ENCODE data around the gene CHI3L2. TPM values are rescaled to one million over a fixed set of nuclear protein-coding genes. Genes with fewer than 3 reads are reported as not detected.

Gene CHI3L2
- polyA plus RNA-seq, 1 donor from 2014 or later = not detected

DNA sequence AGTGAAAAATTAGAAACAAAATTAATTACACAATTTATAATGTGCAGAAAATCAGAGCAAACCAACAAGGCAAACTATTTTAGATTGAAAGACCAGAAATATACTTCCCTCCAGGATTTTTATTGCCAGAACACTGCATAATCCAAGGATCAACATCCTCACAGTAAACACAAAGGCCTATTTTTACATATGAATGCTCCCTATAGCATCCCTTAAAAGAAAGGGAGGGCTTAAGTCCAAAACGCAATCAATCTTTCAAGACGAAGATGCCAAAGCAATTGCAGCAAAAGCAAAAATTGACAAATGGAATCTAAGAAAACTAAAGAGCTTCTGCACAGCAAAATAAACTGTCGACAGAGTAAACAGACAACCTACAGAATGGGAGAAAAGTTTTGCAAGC is 44.6 kb downstream of the CHI3L2 start:
- H3K9ac ChIP-seq (ENCODE audit: low read length) = no peak overlapping the region
- TF ChIP-seq EZH2 (IDR thresholded peaks at IDR 0.05; ENCODE audit: borderline replicate concordance, insufficient read depth, low read length, poor library complexity, severe bottlenecking) (no peak), SMC3 (conservative IDR thresholded peaks at IDR 0.05; ENCODE audit: poor library complexity) (no peak)
- H3K4me2 ChIP-seq (ENCODE audit: low read length) = no peak overlapping the region
- no peaks in the 10 kb centered on the region for H3K79me2 ChIP-seq (replicated peaks; ENCODE audit: insufficient read depth, low read length)
- no peaks in the 10 kb centered on the region for H3F3A ChIP-seq (ENCODE audit: insufficient read depth, low read length, poor library complexity, severe bottlenecking)
- no peaks in the 10 kb centered on the region for H4K20me1 ChIP-seq (ENCODE audit: insufficient read depth)
- no peaks in the 10 kb centered on the region for H3K9me2 ChIP-seq (ENCODE audit: insufficient read depth, low read length)
- no peak overlapping the region for H3K27ac ChIP-seq (ENCODE audit: low read length)
- no peak overlapping the region for H2AFZ ChIP-seq (ENCODE audit: low read depth, low read length)
- H3K4me3 ChIP-seq (ENCODE audit: low read length) = no peak overlapping the region
- H3K36me3 ChIP-seq (ENCODE audit: insufficient read depth, low read length) = no peaks in the 10 kb centered on the region
- H3K9me3 ChIP-seq (ENCODE audit: low read length) = no peaks in the 10 kb centered on the region
- H3K27me3 ChIP-seq (ENCODE audit: insufficient read depth, low read depth, low read length) = peaks cover 4% of the 10 kb centered on the region

DNA sequence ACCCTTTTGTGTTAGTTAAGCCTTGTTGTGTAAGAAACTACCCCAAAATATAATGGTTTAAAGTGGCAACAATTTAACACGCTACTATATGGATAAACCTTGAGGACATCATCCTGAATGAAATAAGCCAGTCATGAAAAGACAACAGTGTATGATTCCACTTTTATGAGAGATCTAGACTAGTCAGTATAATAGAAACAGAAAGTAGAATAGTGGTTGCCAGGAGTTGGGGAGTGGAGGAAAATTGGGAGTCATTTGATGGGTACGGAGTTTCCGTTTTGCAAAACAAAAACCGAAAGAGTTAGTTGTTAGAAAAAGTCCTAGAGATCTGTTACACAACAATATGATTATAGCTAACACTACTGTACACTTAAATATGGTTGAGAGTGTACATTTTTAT is 47.1 kb downstream of the CHI3L2 start:
- no peaks in the 10 kb centered on the region for H3K36me3 ChIP-seq (ENCODE audit: insufficient read depth, low read length)
- H3K27me3 ChIP-seq (ENCODE audit: insufficient read depth, low read depth, low read length) = peaks cover 4% of the 10 kb centered on the region
- no peak overlapping the region for H3K9ac ChIP-seq (ENCODE audit: low read length)
- no peaks in the 10 kb centered on the region for H3K79me2 ChIP-seq (replicated peaks; ENCODE audit: insufficient read depth, low read length)
- H3F3A ChIP-seq (ENCODE audit: insufficient read depth, low read length, poor library complexity, severe bottlenecking) = no peaks in the 10 kb centered on the region
- no peak overlapping the region for H3K4me2 ChIP-seq (ENCODE audit: low read length)
- no peak overlapping the region for H2AFZ ChIP-seq (ENCODE audit: low read depth, low read length)
- H3K4me3 ChIP-seq (ENCODE audit: low read length) = no peak overlapping the region
- TF ChIP-seq, protein P1, sequence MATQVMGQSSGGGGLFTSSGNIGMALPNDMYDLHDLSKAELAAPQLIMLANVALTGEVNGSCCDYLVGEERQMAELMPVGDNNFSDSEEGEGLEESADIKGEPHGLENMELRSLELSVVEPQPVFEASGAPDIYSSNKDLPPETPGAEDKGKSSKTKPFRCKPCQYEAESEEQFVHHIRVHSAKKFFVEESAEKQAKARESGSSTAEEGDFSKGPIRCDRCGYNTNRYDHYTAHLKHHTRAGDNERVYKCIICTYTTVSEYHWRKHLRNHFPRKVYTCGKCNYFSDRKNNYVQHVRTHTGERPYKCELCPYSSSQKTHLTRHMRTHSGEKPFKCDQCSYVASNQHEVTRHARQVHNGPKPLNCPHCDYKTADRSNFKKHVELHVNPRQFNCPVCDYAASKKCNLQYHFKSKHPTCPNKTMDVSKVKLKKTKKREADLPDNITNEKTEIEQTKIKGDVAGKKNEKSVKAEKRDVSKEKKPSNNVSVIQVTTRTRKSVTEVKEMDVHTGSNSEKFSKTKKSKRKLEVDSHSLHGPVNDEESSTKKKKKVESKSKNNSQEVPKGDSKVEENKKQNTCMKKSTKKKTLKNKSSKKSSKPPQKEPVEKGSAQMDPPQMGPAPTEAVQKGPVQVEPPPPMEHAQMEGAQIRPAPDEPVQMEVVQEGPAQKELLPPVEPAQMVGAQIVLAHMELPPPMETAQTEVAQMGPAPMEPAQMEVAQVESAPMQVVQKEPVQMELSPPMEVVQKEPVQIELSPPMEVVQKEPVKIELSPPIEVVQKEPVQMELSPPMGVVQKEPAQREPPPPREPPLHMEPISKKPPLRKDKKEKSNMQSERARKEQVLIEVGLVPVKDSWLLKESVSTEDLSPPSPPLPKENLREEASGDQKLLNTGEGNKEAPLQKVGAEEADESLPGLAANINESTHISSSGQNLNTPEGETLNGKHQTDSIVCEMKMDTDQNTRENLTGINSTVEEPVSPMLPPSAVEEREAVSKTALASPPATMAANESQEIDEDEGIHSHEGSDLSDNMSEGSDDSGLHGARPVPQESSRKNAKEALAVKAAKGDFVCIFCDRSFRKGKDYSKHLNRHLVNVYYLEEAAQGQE (IDR thresholded peaks at IDR 0.05; ENCODE audit: borderline replicate concordance) = no peak
- TF ChIP-seq SMC3 (conservative IDR thresholded peaks at IDR 0.05; ENCODE audit: poor library complexity) = no peak
- TF ChIP-seq TAF1 (IDR thresholded peaks at IDR 0.05; ENCODE audit: low read depth) = no peak
- TF ChIP-seq EP300 (conservative IDR thresholded peaks at IDR 0.05; ENCODE audit: poor library complexity, severe bottlenecking) = no peak
- no peak for TF ChIP-seq POLR2AphosphoS5 (IDR thresholded peaks at IDR 0.05)
- TF ChIP-seq MXI1 (conservative IDR thresholded peaks at IDR 0.05; ENCODE audit: poor library complexity, severe bottlenecking) = no peak
- TF ChIP-seq EZH2 (IDR thresholded peaks at IDR 0.05; ENCODE audit: borderline replicate concordance, insufficient read depth, low read length, poor library complexity, severe bottlenecking) = no peak
- H3K9me3 ChIP-seq (ENCODE audit: low read length) = no peaks in the 10 kb centered on the region
- H4K20me1 ChIP-seq (ENCODE audit: insufficient read depth) = no peaks in the 10 kb centered on the region
- no peak overlapping the region for H3K27ac ChIP-seq (ENCODE audit: low read length)
- H3K9me2 ChIP-seq (ENCODE audit: insufficient read depth, low read length) = no peaks in the 10 kb centered on the region

DNA sequence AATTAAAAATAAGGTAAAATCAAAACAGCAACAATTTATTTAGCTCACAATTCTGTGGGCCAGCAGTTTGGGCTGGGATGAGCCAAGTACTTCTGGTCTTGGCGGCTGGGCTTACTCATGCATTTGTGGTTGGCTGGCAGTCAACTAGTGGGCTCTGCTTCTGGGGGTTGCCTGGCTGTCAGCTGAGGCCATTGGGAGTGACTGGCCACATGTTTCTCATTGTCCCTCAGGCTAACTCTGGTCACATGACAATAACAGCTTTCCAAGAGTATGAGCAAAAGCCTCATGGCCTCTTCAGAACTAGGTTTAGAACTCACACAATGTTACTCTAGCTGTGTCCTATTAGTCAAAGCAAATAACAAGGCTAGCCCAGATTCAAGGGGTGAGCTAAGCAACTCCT is 47.6 kb downstream of the CHI3L2 start:
- H3K9ac ChIP-seq (ENCODE audit: low read length) = no peak overlapping the region
- no peaks in the 10 kb centered on the region for H4K20me1 ChIP-seq (ENCODE audit: insufficient read depth)
- peaks cover 4% of the 10 kb centered on the region for H3K27me3 ChIP-seq (ENCODE audit: insufficient read depth, low read depth, low read length)
- H3K27ac ChIP-seq (ENCODE audit: low read length) = no peak overlapping the region
- no peaks in the 10 kb centered on the region for H3F3A ChIP-seq (ENCODE audit: insufficient read depth, low read length, poor library complexity, severe bottlenecking)
- H2AFZ ChIP-seq (ENCODE audit: low read depth, low read length) = no peak overlapping the region
- H3K36me3 ChIP-seq (ENCODE audit: insufficient read depth, low read length) = no peaks in the 10 kb centered on the region
- no peak overlapping the region for H3K4me2 ChIP-seq (ENCODE audit: low read length)
- H3K9me2 ChIP-seq (ENCODE audit: insufficient read depth, low read length) = no peaks in the 10 kb centered on the region
- no peak overlapping the region for H3K4me3 ChIP-seq (ENCODE audit: low read length)
- TF ChIP-seq EZH2 (IDR thresholded peaks at IDR 0.05; ENCODE audit: borderline replicate concordance, insufficient read depth, low read length, poor library complexity, severe bottlenecking) (no peak), POLR2AphosphoS5 (IDR thresholded peaks at IDR 0.05) (no peak), MXI1 (conservative IDR thresholded peaks at IDR 0.05; ENCODE audit: poor library complexity, severe bottlenecking) (no peak), EP300 (conservative IDR thresholded peaks at IDR 0.05; ENCODE audit: poor library complexity, severe bottlenecking) (no peak), SMC3 (conservative IDR thresholded peaks at IDR 0.05; ENCODE audit: poor library complexity) (no peak), TAF1 (IDR thresholded peaks at IDR 0.05; ENCODE audit: low read depth) (no peak), RAD21 (conservative IDR thresholded peaks at IDR 0.05) (no peak)
- TF ChIP-seq, protein P1 (IDR thresholded peaks at IDR 0.05; ENCODE audit: borderline replicate concordance) = no peak
- TF ChIP-seq, protein P2, sequence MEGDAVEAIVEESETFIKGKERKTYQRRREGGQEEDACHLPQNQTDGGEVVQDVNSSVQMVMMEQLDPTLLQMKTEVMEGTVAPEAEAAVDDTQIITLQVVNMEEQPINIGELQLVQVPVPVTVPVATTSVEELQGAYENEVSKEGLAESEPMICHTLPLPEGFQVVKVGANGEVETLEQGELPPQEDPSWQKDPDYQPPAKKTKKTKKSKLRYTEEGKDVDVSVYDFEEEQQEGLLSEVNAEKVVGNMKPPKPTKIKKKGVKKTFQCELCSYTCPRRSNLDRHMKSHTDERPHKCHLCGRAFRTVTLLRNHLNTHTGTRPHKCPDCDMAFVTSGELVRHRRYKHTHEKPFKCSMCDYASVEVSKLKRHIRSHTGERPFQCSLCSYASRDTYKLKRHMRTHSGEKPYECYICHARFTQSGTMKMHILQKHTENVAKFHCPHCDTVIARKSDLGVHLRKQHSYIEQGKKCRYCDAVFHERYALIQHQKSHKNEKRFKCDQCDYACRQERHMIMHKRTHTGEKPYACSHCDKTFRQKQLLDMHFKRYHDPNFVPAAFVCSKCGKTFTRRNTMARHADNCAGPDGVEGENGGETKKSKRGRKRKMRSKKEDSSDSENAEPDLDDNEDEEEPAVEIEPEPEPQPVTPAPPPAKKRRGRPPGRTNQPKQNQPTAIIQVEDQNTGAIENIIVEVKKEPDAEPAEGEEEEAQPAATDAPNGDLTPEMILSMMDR (IDR thresholded peaks at IDR 0.05; ENCODE audit: poor library complexity, severe bottlenecking) = no peak
- H3K9me3 ChIP-seq (ENCODE audit: low read length) = no peaks in the 10 kb centered on the region
- H3K79me2 ChIP-seq (replicated peaks; ENCODE audit: insufficient read depth, low read length) = no peaks in the 10 kb centered on the region
